Hepatocyte (in vitro differentiated cells): ENCODE results near the gene ARGFX. TPM values are rescaled to one million over a fixed set of nuclear protein-coding genes. Genes with fewer than 3 reads are reported as not detected.
A peak's percentile ranks its signal among the peaks of the same experiment; 100 is the strongest.
"Not testable (repeated sequence)": the region's sequence is repeated elsewhere in the genome, so short reads cannot be mapped to it uniquely, and the experiment has no call there.

ENCODE experiments used
- DNase-seq: peaks from one replicate; pipeline ENCODE4 v3.0.0-alpha.2; 2016; ENCODE audit warnings: low spot score
- H2AFZ ChIP-seq: fragments of 200-600 bp; sonication (generic); 2 replicates; pipeline ENCODE4 v1.6.0; 2016; ENCODE audit warnings: antibody characterized with exemption, mild to moderate bottlenecking
- H3K27ac ChIP-seq: fragments of 200-600 bp; sonication (generic); 2 replicates; pipeline ENCODE4 v1.5.1; 2016; ENCODE audit warnings: mild to moderate bottlenecking
- H3K27me3 ChIP-seq: fragments of 200-600 bp; sonication (generic); 2 replicates; pipeline ENCODE4 v1.6.1; 2016
- H3K36me3 ChIP-seq: fragments of 200-600 bp; sonication (generic); replicated peaks from 2 replicates; pipeline ENCODE4 v1.5.1; 2016; ENCODE audit warnings: low read depth; ENCODE audit not compliant: insufficient read depth
- H3K4me1 ChIP-seq: fragments of 200-600 bp; sonication (generic); 2 replicates; pipeline ENCODE4 v1.5.1; 2016; ENCODE audit warnings: mild to moderate bottlenecking, moderate library complexity; ENCODE audit not compliant: insufficient read depth
- H3K4me2 ChIP-seq: fragments of 200-600 bp; sonication (generic); 2 replicates; pipeline ENCODE4 v1.6.0; 2016
- H3K4me3 ChIP-seq: fragments of 200-600 bp; sonication (generic); 2 replicates; pipeline ENCODE4 v1.5.1; 2016; ENCODE audit warnings: mild to moderate bottlenecking
- H3K79me2 ChIP-seq: fragments of 200-600 bp; sonication (generic); 2 replicates; pipeline ENCODE4 v1.6.0; 2017; ENCODE audit warnings: mild to moderate bottlenecking
- H3K9me2 ChIP-seq: fragments of 200-600 bp; sonication (generic); replicated peaks from 2 replicates; pipeline ENCODE4 v1.6.0; 2017; ENCODE audit warnings: mild to moderate bottlenecking; ENCODE audit not compliant: insufficient read depth
- H3K9me3 ChIP-seq: fragments of 200-600 bp; sonication (generic); 2 replicates; pipeline ENCODE4 v1.5.1; 2016; ENCODE audit warnings: low read depth, mild to moderate bottlenecking
- H4K20me1 ChIP-seq: fragments of 200-600 bp; sonication (generic); 2 replicates; pipeline ENCODE4 v1.6.0; 2016; ENCODE audit warnings: mild to moderate bottlenecking; ENCODE audit not compliant: insufficient read depth, poor library complexity, severe bottlenecking
- EZH2 ChIP-seq: fragments of 200-600 bp; sonication (generic); IDR thresholded peaks from 2 replicates; pipeline ENCODE4 v1.6.1; 2016; ENCODE audit warnings: antibody characterized with exemption, mild to moderate bottlenecking, borderline replicate concordance
- EZH2phosphoT487 ChIP-seq: fragments of 200-600 bp; sonication (generic); IDR thresholded peaks from one replicate; pipeline ENCODE4 v1.6.1; 2018; ENCODE audit warnings: antibody characterized with exemption, mild to moderate bottlenecking, low read depth, moderate library complexity; ENCODE audit not compliant: unreplicated experiment, severe bottlenecking
- WGBS: methylation state at CpG from one replicate; pipeline ENCODE4 v1.1.6; 2016; ENCODE audit warnings: low lambda C conversion rate; ENCODE audit errors: missing lambda C conversion rate; 5-methylcytosine and 5-hydroxymethylcytosine counted together
- polyA plus RNA-seq: library from polyadenylated mRNA; unstranded; fragments of >200 nt; fragmentation: Nextera tagmentation; extraction: Ambion mirVana; gene quantifications from 2 replicates; pipeline ENCODE4 v1.2.1, GENCODE V29; 2016
- total RNA-seq: library from RNA; depleted of rRNA; stranded (reverse); fragments of >200 nt; gene quantifications from 2 replicates; pipeline ENCODE4 v1.2.3, GENCODE V29; 2014
- TF ChIP-seq, protein P1 (sequence below): fragments of 200-600 bp; sonication (generic); IDR thresholded peaks from 2 replicates; pipeline ENCODE4 v1.5.1; 2016; ENCODE audit warnings: antibody characterized with exemption, mild to moderate bottlenecking; ENCODE audit not compliant: poor library complexity

Gene ARGFX
- total and polyA plus RNA-seq, 2 experiments from 2014 or later = not detected

DNA sequence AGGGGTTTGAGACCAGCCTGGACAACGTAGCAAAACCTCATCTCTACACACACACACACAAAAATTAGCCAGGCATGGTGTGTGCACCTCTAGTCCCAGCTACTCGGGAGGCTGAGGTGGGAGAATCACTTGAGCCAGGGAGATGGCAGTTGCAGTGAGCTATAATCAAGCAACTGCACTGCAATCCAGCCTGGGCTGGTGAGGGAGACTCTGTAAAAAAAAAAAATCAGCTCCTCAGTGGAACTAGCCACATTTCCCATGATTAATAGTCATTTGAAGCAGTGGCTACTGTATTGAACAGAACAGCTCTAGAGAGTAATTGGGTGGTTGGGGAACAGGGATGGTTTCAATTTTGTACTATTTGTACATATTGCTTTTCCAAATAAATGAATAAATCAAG lies 13.9 kb downstream of the ARGFX start:
- Histone ChIP-seq H2AFZ (no peak overlapping the region), H3K9me3 (no peaks in the 10 kb centered on the region), H3K36me3 (no peaks in the 10 kb centered on the region), H3K27me3 (peaks cover 6% of the 10 kb centered on the region), H3K27ac (no peak overlapping the region), H3K4me2 (no peak overlapping the region), H3K4me3 (no peak overlapping the region), H3K79me2 (no peaks in the 10 kb centered on the region), H3K9me2 (no peaks in the 10 kb centered on the region), H4K20me1 (no peaks in the 10 kb centered on the region), H3K4me1 (no peaks in the 10 kb centered on the region)
- TF ChIP-seq EZH2phosphoT487 = no peak
- TF ChIP-seq EZH2 = no peak
- TF ChIP-seq, protein P1, sequence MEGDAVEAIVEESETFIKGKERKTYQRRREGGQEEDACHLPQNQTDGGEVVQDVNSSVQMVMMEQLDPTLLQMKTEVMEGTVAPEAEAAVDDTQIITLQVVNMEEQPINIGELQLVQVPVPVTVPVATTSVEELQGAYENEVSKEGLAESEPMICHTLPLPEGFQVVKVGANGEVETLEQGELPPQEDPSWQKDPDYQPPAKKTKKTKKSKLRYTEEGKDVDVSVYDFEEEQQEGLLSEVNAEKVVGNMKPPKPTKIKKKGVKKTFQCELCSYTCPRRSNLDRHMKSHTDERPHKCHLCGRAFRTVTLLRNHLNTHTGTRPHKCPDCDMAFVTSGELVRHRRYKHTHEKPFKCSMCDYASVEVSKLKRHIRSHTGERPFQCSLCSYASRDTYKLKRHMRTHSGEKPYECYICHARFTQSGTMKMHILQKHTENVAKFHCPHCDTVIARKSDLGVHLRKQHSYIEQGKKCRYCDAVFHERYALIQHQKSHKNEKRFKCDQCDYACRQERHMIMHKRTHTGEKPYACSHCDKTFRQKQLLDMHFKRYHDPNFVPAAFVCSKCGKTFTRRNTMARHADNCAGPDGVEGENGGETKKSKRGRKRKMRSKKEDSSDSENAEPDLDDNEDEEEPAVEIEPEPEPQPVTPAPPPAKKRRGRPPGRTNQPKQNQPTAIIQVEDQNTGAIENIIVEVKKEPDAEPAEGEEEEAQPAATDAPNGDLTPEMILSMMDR = no peak
- WGBS = 61% methylated on average over 2 of the region's 2 CpGs
- no peak for DNase-seq

- Histone ChIP-seq H2AFZ (no peak overlapping the region), H3K27me3 (peaks cover 6% of the 10 kb centered on the region), H3K9me2 (no peaks in the 10 kb centered on the region)
These were observed 16.7 kb downstream of the ARGFX start for GRCh38 chr3:121584418-121584817.

DNA sequence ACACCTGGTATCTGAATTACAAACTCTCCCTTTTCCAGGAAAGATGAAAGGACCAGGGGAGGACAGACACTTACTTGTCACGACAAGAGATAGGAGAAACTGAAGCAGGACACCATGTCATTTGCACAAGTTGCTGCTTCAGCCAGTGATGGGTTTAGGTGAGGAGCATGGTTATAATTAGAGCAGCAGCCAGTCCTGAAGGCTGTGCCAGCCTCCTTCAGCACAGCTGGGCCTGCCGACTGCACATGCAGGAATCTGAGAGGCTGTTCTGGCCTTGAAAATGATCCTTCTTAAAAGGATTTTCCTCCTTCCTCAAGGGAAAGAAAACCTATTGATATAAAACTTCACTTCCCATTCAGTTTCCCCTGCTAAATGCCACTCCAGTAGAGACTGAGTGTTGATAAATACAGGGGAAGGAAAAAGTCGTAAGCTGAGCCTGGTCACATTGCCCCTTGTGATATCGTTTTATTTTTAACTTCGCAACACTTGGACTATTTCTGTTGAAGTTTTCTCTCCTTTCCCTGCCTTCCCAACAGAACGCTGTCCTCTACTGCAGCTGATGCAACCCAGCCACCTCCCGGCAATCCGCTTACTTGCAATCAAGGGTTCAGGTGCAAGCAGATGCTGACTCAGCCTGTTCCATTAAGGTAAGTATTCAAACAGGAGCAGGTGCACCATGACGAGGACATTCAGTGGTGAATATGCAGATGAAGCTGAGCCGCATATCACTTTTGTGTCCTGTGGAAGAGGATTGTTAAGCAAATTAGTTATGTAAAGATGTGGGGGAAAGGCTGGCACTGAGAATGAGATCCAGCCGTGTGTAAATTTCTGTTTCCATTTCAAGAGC lies 25.3 kb downstream of the ARGFX start, which contains the start of gene FBXO40:
TSS of gene FBXO40 (plus strand) at position 524 of the 847 bp plus-strand sequence. CDS start 27,197 bp downstream, outside the sequence.
- Histone ChIP-seq H3K4me2 (no peak within 1 kb of the TSS), H3K9me2 (no peaks in the 10 kb centered on the region), H3K4me1 (no peaks in the 10 kb centered on the region), H3K79me2 (no peaks in the 10 kb centered on the region), H3K4me3 (no peak within 1 kb of the TSS), H3K27ac (no peak within 1 kb of the TSS), H3K27me3 (no peaks in the 10 kb centered on the region), H3K9me3 (no peaks in the 10 kb centered on the region), H2AFZ (peak within 1 kb of the TSS; percentile 28), H4K20me1 (no peaks in the 10 kb centered on the region), H3K36me3 (no peaks in the 10 kb centered on the region)
- peak; percentile 52 for DNase-seq
- TF ChIP-seq, protein P1 = no peak
- TF ChIP-seq EZH2phosphoT487 (no peak), EZH2 (no peak)
- WGBS = 39% methylated on average over 11 of the region's 11 CpGs

More at GRCh38 chr3:121584418-121584817, 16.7 kb downstream of the ARGFX start:
- Histone ChIP-seq H4K20me1 (no peaks in the 10 kb centered on the region), H3K4me2 (no peak overlapping the region), H3K4me3 (no peak overlapping the region), H3K36me3 (no peaks in the 10 kb centered on the region), H3K4me1 (no peaks in the 10 kb centered on the region), H3K79me2 (no peaks in the 10 kb centered on the region), H3K27ac (no peak overlapping the region), H3K9me3 (no peaks in the 10 kb centered on the region)
- DNase-seq = no peak
- 62% methylated on average over 1 of the region's 1 CpG for WGBS
- TF ChIP-seq EZH2 (no peak), EZH2phosphoT487 (no peak)
- TF ChIP-seq, protein P1 = no peak

GRCh38 chr3:121593806-121594205 lies 26.1 kb downstream of the ARGFX start:
- H4K20me1 ChIP-seq, H3K9me2 ChIP-seq, DNase-seq, H3K4me3 ChIP-seq, H3K4me1 ChIP-seq, H3K9me3 ChIP-seq, H2AFZ ChIP-seq, H3K4me2 ChIP-seq, H3K27ac ChIP-seq, H3K79me2 ChIP-seq, H3K36me3 ChIP-seq, H3K27me3 ChIP-seq: not testable (repeated sequence)
- 90% methylated on average over 4 of the region's 4 CpGs for WGBS
